Pulmonary artery endothelial cell (primary cell): Measurements from ENCODE around the gene APOC1. TPM values are rescaled to one million over a fixed set of nuclear protein-coding genes. Genes with fewer than 3 reads are reported as not detected.
A peak's percentile ranks its signal among the peaks of the same experiment; 100 is the strongest.
"Not testable (repeated sequence)": the region's sequence is repeated elsewhere in the genome, so short reads cannot be mapped to it uniquely, and the experiment has no call there.

Source experiments
- DNase-seq: peaks from one replicate; pipeline ENCODE4 v3.0.0-alpha.2; 2011; ENCODE audit warnings: low read depth, low spot score
- total RNA-seq: library from RNA; depleted of rRNA; stranded (reverse); fragments of >200 nt; gene quantifications from 2 replicates; pipeline ENCODE4 v1.2.3, GENCODE V29; 2014

Gene APOC1
- total RNA-seq, 1 donor from 2014 or later, result 1.8 TPM

DNA sequence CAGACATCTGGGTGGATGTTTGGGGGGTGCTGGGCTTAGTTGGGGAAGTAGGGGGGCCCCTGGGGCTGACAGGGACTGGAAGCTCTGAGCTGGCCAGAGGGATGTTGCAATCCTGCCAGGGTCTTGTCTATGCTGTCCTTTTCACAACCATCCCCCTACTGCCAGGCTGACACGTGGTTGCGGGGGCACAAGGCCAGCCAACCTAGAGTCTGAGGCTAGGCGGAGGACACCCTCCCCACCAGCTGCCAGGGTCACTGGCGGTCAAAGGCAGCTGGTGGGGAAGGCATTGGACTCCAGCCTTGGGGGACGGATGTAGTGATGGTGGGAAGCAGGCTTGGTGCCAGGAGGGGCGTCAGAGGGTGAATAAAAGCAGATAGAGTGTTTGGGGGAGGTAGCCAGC is 1.6 kb upstream of the APOC1 start:
- no peak for DNase-seq

DNA sequence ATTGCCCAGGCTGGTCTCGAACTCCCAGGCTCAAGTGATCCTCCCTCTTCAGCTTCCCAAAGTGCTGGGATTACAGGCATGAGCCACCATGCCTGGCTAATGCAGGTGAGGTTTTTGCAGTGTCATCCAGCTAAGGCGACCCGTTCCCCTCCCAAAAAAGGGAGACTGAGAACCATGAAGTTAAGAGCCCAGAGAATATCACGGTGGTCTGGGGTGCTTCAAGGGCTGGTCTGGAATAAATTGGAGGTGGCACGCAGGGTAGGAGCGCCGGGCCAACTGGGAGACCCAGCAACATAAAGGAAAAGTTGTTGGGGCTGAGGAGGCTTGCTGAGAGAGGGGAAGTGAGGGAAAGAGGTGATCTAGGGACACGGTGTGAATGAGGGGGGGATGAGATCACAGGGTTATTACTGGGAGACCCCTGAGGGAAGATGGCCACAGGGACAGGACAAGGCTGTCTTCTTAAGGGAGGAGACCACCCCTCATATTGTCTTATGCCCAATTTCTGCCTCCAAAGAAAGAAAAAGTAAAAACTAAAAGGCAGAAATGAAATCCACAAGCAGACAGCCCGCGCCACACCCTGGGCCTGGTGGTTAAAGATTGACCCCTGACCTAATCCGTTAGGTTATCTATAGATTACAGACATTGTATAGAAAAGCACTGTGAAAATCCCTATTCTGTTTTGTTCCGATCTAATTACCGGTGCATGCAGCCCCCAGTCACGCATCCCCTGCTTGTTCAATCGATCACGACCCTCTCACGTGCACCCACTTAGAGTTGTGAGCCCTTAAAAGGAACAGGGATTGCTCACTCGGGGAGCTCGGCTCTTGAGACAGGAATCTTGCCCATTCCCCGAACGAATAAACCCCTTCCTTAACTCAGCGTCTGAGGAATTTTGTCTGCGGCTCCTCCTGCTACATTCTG is 636 bp upstream of the APOC1 start:
- DNase-seq, result not testable (repeated sequence)

DNA sequence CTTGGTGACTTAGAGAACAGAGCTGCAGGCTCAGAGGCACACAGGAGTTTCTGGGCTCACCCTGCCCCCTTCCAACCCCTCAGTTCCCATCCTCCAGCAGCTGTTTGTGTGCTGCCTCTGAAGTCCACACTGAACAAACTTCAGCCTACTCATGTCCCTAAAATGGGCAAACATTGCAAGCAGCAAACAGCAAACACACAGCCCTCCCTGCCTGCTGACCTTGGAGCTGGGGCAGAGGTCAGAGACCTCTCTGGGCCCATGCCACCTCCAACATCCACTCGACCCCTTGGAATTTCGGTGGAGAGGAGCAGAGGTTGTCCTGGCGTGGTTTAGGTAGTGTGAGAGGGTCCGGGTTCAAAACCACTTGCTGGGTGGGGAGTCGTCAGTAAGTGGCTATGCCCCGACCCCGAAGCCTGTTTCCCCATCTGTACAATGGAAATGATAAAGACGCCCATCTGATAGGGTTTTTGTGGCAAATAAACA is 9.9 kb downstream of the APOC1 start:
- no peak for DNase-seq

DNA sequence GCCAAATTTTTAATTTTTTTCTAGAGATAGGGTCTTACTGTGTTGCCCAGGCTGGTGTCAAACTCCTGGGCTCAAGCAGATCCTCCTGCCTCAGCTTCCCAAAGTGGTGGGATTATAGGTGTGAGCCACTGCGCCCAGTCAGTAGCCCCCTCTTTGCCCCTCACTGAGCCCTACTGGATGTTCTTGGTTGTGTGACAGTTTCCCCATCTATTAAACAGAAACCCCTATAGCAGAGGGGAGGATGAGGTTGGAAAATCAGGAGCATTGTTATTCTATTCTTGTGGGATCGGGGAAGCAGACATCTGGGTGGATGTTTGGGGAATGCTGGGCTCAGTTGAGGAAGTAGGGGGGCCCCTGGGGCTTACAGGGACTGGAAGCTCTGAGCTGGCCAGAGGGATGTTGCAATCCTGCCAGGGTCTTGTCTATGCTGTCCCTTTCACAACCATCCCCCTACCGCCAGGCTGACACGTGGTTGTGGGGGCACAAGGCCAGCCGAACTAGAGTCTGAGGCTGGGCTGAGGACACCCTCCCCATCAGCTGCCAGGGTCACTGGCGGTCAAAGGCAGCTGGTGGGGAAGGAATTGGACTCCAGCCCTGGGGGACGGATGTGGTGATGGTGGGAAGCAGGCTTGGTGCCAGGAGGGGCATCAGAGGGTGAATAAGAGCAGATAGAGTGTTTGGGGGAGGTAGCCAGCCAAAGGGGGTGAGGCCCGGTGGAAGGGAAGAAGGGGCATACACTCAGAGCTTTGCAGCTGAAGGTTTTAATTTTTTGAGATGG is 10.9 kb downstream of the APOC1 start:
- DNase-seq, result no peak

DNA sequence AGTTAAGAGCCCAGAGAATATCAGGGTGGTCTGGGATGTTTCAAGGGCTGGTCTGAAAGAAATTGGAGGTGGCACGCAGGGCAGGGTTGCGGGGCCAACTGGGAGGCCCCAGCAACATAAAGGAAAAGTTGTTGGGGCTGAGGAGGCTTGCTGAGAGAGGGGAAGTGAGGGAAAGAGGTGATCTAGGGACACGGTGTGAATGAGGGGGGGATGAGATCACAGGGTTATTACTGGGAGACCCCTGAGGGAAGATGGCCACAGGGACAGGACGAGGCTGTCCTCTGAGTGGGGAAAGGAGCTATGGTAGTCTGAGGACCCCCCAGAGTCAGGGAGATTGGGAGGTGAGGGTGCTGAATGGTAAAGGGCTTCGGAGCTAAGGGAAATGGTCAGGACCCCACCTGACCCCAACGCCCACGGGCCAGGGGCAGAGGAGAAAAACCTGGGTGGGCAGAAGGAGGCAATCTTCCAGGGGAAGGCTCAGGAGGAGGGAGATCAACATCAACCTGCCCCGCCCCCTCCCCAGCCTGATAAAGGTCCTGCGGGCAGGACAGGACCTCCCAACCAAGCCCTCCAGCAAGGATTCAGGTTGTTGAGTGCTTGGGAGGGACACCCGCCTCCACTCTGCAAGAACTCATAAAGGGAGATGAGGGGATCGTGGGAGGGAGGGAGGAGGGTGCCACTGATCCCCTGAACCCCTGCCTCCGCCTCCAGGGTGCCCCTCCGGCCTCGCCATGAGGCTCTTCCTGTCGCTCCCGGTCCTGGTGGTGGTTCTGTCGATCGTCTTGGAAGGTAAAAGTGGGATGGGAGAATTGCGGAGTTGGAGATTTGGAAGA is 12.1 kb downstream of the APOC1 start:
- not testable (repeated sequence) for DNase-seq

DNA sequence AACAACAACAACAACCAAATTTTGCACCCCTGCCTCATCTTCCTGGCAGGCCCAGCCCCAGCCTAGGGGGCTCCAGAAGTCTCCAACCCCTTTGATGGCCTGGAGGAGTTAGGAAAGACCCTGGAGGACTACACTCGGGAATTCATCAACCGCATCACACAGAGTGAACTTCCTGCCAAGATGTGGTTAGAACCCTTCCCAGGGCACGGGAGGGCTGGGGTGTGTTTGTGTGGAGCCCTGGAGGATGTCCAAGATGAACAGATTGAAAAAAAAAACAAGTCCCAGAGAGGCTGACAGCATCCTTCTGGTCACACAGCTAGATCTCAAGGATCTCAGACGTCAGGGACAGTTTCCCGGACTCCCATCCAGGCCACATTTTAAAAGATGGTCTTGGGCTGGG is 13.3 kb downstream of the APOC1 start:
- no peak for DNase-seq

DNA sequence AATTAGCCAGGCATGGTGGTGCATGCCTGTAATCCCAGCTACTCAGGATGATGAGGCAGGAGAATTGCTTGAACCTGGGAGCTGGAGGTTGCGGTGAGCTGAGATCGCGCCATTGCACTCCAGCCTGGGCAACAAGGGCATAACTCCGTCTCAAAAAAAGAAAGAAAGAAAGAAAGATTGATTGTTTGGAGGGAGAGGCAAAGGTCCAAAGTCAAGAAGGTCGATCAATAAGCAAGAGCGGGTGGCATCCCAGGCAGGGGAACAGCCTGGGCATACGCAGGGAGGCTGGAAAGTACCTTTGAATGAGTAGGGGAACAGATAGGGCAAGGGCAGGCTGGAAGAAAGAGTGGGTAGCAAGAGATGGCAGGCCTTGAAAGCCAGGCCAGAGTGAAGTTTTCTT is 15.7 kb downstream of the APOC1 start:
- DNase-seq, result no peak

DNA sequence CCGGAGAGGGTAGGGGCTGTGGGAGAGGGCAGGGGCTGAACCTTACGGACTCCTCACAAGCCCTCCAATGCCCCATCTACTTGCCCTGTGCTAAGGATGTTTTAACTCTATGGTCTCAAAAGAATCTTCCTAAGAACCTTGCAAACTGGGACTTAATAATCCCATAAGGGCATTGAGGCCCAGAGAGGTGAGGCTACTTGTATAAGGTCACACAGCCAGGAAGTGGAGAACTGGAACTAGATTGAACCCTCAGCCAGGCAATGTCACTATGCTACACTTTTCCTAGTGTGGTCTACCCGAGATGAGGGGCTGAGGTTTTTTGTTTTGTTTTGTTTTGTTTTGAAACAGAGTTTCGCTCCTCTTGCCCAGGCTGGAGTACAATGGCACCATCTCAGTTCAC is 17.1 kb downstream of the APOC1 start:
- no peak for DNase-seq

DNA sequence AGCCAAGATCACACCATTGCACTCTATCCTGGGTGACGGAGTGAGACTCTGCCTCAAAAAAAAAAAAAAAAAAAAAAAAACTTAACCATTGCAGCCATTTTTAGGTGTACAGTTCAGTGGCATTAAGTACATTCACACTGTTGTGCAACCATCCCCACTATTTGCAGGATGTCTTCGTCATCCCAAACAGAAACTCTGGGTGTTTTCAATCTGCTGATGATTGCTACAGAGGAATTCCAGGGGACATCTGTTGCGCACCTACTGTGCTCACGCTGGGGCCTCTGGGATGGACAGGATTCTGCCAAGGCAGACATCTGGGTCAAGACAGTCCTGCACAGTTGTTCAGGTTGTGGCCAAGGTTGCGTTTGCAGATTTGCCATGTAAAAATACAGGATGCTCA is 25.3 kb downstream of the APOC1 start:
- no peak for DNase-seq

DNA sequence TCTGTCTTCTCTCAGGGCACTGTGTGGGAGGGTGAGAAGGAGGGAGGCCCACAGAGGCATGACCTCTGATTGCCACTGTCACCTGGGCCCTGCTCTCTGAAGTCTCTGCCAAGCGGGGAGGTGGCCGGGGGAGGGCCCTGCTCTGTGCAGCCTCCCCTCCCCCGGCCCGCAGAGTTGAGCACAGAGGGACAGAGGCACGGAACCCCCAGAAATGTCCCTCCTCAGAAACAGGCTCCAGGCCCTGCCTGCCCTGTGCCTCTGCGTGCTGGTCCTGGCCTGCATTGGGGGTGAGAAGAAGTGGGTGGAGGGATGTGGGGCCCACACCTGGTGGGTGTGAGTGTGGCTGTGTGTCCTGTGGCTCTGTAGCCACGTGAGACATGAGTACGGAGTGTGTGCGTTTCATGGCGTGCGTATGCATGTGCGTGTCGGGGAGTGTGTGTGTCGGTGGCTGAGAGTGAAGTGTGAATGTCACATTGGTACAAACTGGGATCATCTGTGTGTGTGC is 27.7 kb downstream of the APOC1 start, which contains the start of gene APOC4:
Gene APOC4 (plus strand): TSS at position 171 of the 505 bp plus-strand sequence. CDS start 41 bp downstream, at position 212.
- DNase-seq, result no peak

DNA sequence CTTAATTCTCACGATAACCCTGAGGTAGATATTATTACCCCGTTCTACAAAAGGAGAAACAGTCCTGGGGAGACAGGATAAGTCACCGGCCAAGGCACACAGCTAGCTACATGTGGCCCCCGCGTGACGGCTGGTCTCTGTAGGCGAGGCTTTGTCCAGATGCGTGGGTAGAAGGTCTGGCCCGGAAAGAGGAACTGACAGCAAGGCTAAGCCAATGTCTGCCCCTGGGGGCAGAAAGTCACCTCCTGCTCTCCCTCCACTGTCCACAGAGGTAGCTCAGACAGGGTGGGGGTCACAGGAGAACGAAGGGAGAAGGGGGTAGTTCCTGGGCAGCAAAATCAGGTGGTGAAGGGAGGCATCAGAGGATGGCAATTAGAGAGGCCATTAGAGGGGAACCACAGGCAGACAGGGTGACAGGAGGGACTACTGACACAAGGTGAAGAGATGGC is 29.4 kb downstream of the APOC1 start:
- no peak for DNase-seq

DNA sequence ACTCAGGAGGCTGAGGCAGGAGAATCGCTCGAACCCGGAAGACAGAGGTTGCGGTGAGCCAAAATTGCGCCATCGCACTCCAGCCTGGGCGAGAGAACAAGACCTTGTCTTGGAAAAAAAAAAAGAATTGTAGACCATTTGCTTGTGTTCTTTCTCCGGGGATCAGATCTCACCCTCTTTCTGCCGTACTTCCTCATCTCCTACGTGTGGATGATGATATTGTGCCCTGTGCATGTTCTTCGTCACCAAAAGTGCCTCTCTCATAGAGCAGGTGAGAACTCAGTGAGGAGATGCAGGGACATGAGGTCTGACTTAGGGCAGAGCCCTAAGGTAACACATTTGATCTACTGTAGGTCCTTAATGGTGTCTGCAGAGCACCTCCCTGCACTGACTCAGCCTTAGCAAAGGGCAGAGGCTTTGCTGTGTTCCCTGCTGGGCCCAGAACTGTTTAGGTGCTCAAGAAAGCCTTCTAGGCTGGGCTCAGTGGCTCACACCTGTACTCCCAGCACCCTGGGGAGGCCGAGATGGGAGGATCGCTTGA is 32.7 kb downstream of the APOC1 start:
- DNase-seq, result no peak

DNA sequence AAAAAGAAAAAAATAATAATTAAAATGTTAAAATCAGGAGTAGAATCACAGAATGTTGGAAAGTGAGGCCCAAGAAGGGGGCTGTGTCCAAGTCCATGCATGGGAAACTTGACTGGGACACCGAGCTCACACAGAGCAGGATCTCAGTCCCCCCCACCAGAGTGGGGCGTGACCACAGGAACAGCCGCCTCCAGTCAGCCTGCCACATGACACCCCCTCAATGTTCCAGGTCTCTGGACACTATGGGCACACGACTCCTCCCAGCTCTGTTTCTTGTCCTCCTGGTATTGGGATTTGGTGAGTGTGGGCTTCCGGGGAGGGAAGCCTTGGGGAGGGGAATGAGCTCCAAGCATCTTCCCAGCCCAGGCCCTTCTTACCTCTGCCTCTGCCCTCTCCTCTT is 33.8 kb downstream of the APOC1 start:
- DNase-seq, result no peak

DNA sequence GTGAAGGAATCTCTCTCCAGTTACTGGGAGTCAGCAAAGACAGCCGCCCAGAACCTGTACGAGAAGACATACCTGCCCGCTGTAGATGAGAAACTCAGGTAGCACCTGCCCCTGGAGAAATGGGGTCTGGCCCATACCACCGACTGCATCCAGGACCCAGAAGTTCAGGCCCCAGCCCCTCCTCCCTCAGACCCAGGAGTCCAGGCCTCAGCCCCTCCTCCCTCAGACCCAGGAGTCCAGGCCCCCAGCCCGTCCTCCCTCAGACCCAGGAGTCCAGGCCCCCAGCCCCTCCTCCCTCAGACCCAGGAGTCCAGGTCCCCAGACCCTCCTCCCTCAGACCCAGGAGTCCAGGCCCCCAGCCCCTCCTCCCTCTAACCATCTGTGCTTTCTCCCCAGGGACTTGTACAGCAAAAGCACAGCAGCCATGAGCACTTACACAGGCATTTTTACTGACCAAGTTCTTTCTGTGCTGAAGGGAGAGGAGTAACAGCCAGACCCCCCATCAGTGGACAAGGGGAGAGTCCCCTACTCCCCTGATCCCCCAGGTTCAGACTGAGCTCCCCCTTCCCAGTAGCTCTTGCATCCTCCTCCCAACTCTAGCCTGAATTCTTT is 34.5 kb downstream of the APOC1 start:
- no peak for DNase-seq

DNA sequence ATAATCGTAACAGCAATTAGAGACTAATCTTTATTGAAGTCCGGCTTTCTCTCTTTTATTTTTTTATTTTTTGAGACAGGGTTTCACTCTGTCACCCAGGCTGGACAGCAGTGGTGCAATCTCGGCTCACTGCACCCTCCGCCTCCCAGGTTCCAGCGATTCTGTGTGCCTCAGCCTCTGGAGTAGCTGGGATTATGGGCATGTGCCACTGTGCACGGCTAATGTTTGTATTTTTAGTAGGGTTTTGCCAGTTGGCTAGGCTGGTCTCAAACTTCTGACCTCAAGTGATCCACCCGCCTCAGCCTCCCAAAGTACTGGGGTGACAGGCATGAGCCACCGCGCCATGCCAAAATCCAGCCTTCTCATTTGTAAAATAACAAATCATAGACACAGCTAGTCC is 35.1 kb downstream of the APOC1 start:
- DNase-seq, result no peak

DNA sequence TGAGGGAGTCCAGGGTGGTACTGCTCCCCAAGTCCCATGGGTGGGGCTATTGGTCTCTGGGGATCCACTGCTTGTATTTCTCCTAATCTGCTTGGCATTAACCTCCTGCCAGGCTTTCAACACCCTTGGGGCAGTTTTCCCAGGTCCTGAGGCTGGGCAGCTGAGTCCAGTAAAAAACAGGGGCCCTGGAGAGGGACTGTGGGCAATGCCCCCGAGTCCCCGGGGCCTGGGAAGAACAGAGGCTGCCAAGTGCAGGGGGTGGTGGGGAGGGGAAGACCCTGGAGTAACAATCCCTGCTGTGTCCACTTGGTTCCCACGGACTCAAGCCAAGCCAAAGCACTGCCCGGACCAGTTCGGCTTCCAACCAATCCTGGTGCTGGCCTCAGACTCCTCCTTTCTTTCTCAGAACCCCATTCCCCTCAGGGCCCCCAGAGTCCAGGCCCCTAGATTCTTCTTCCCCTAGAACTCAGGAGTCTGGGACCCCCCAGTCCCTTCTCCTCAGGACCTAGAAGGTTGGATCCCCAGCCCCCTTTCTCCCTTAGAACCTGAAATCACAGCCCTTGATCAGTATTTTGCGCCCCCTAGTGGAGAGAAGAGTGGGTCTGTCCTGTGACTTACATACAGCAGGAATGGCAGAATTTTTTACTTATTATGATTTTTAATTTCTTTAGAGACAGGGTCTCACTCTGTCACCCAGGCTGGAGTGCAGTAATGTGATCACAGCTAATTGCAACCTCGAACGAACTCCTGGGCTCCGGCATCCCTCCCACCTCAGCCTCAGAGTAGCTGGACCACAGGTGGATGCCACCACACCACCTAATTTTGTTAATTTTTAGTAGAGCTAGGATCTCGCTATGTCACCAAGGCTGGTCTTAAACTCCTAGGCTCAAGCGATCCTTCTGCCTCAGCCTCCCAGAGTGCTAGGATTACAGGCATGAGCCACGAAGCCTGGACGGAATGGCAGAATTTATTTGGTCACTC is 37.1 kb downstream of the APOC1 start:
- DNase-seq, result peak; percentile 51

DNA sequence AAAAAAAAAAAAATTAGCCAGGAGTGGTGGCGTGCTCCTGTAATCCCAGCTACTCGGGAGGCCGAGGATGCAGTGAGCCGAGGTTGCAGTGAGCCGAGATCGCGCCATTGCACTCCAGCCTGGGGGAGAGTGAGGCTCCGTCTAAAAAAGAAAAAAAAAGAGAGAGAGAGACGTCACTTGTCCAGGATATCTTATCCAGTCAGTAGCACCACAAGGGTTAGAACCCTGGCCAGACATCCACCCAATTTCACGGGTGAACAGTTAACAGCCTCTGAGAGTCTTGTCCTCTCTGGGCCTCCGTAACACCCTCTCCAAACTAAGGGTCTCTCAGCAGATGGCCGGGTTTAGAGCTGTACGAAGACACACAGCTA is 39.9 kb downstream of the APOC1 start:
- no peak for DNase-seq

DNA sequence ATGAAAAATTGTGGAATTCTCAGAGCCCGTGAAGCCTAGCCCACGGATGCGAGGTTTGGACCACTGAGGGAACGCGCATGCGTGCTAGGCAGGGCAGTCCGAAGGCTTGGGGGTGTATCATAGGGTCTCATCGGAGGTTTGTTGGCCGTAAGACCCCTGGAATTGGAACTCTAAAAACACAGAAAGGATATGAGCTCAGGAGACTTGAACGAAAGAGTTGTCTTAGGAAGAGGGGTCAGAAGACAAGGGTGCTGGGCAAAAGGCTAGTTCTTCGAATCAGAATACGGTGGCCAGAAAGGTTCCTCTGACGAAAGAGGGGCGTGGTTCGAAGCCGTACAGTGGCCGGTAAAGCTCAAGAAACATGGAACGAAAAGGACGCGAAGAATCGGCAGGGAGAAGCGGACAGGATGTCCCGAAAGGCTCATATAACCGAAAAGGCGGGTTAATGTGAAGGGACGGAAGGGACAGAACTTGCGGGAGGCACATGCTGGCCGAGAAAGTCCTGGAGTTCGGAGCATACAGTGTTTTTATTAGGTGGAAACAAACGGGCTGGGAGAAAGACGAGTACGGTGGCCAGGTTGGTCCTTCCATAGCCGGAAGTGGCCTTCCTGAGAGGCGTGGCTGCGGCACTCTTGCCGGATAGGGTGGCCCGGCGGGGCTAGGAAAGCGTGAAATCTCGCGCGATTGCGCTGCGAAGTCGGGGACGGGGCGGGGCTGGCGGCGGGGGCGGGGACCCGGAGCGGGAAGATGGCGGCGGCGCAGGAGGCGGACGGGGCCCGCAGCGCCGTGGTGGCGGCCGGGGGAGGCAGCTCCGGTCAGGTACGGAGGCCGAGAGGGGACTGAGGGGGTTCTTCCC is 40.5 kb downstream of the APOC1 start, which contains the start of gene CLPTM1:
Gene CLPTM1 (plus strand): TSS at position 732 of the 856 bp plus-strand sequence. CDS start 16 bp downstream, at position 748.
- peak; percentile 89 for DNase-seq
